NCI-H345 (cell line): ENCODE data around the gene MTMR1.

ENCODE experiments used
- DNase-seq: peaks from one replicate; lab custom pipeline; 2025; lab: John Stamatoyannopoulos, UW

Gene MTMR1

GRCh38 chrX:150696866-150697265 is 3.7 kb downstream of the MTMR1 start:
- no peak for DNase-seq

GRCh38 chrX:150697641-150698040 is 4.4 kb downstream of the MTMR1 start:
- no peak for DNase-seq

- no peak for DNase-seq
Observed at GRCh38 chrX:150698981-150699380, 5.8 kb downstream of the MTMR1 start.

- DNase-seq = no peak
Observed at GRCh38 chrX:150700107-150700506, 6.9 kb downstream of the MTMR1 start.

- DNase-seq = no peak
Observed at GRCh38 chrX:150701377-150701776, 8.2 kb downstream of the MTMR1 start.

- no peak for DNase-seq
Observed at GRCh38 chrX:150702966-150703694, 9.9 kb downstream of the MTMR1 start.

- DNase-seq = no peak
Observed at GRCh38 chrX:150703695-150703974, 10.4 kb downstream of the MTMR1 start.

- DNase-seq = no peak
Observed at GRCh38 chrX:150704030-150704613, 10.9 kb downstream of the MTMR1 start.

- DNase-seq = no peak
Observed at GRCh38 chrX:150712619-150713018, 19.4 kb downstream of the MTMR1 start.

GRCh38 chrX:150715184-150715583 is 22.0 kb downstream of the MTMR1 start:
- DNase-seq = no peak

- DNase-seq = no peak
Observed at GRCh38 chrX:150719621-150720020, 26.4 kb downstream of the MTMR1 start.

GRCh38 chrX:150729956-150730355 is 36.8 kb downstream of the MTMR1 start:
- no peak for DNase-seq

GRCh38 chrX:150730719-150731118 is 37.5 kb downstream of the MTMR1 start:
- no peak for DNase-seq

GRCh38 chrX:150731795-150732194 is 38.6 kb downstream of the MTMR1 start:
- no peak for DNase-seq

GRCh38 chrX:150736475-150736874 is 43.3 kb downstream of the MTMR1 start:
- DNase-seq = no peak

- no peak for DNase-seq
Observed at GRCh38 chrX:150752124-150752523, 58.9 kb downstream of the MTMR1 start.

GRCh38 chrX:150753357-150753756 is 60.2 kb downstream of the MTMR1 start:
- no peak for DNase-seq

- DNase-seq = no peak
Observed at GRCh38 chrX:150753968-150754367, 60.8 kb downstream of the MTMR1 start.

GRCh38 chrX:150757371-150757770 is 64.2 kb downstream of the MTMR1 start:
- DNase-seq = no peak

- no peak for DNase-seq
Observed at GRCh38 chrX:150759568-150760416, 66.6 kb downstream of the MTMR1 start.

- no peak for DNase-seq
Observed at GRCh38 chrX:150761176-150761818, 68.1 kb downstream of the MTMR1 start.

- DNase-seq = no peak
Observed at GRCh38 chrX:150761819-150762216, 68.6 kb downstream of the MTMR1 start.
